ENCODE measurements around the gene SEC23A. TPM values are rescaled to one million over a fixed set of nuclear protein-coding genes. Genes with fewer than 3 reads are reported as not detected.

Gene SEC23A
- total RNA-seq, 1 experiment from 2014 or later, result 25.6 TPM

GRCh38 chr14:38991299-38991698, 111.7 kb downstream of the SEC23A start:
- DNase-seq (ENCODE audit: low spot score), result no peak

DNA sequence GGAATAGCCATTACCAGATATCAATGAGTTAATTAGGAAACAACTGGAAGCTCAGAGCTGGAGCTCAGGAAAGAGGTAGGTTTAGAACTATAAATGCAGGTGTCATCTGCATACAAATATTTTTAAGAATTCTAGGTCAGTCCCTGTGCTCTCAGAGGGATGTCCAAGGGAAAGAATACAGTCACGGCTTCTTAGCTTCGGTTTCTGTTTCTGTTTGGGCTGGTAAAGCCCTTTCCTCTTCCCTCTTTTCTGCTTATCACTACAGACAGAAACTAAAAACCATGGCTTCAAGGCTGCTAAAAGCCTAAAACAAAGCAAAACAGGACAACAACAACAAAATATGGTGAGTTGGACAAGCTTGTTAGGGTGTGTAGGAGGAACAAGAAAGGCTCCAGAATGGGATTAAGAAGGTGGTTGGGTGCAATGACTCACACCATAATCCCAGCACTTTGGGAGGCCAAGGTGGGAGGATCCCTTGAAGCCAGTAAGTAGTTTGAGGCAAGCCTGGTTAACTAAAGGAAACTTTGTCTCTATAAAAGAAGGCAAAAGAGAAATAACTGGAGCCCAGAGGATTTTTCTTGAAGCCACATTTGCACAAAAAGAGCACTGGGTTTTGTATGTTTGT, 113.0 kb downstream of the SEC23A start:
- no peak for DNase-seq (ENCODE audit: low spot score)

DNA sequence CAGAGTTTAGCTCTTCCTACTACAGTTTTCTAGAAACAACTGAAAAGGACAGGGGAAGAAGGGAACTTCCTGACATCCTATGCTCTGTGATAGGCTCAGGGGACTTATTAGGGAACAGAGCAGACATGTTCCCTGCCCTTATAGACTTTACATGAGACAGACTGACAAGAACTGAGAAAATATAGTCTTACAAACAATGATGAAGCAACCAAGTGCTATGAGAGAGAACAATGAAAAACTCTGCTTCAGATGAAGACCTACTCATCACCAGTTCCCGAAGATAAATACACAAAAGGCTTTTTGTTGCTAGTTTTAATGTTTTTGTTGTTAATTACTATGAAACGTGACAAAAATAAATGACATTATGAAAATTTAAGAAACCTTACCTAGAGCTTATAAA, 115.3 kb downstream of the SEC23A start:
- DNase-seq (ENCODE audit: low spot score), result no peak

GRCh38 chr14:38982837-38983236, 120.2 kb downstream of the SEC23A start:
- DNase-seq (ENCODE audit: low spot score), result no peak

GRCh38 chr14:38982278-38982677, 120.8 kb downstream of the SEC23A start:
- no peak for DNase-seq (ENCODE audit: low spot score)

Small RNA genes lying within 50 kb of the gene (small RNA-seq; reads per million reads assigned to genes)
- gene AL109628.1, result not detected
- not detected for gene RF00019

Other genes starting within 250 kb of the SEC23A start
- 10.3 and 15.7 TPM in 2 replicates for gene GEMIN2, start 11.1 kb upstream of the SEC23A start, total RNA-seq (2014; rRNA removed; shearing (Covaris generic))
- 5.7 and 7.2 TPM in 2 replicates for gene TRAPPC6B, start 67.1 kb upstream of the SEC23A start, total RNA-seq (2014; rRNA removed; shearing (Covaris generic))
- 20.5 and 26.6 TPM in 2 replicates for gene PNN, start 72.0 kb upstream of the SEC23A start, total RNA-seq (2014; rRNA removed; shearing (Covaris generic))
- 6.2 and 8.0 TPM in 2 replicates for gene MIA2, start 130.7 kb upstream of the SEC23A start, total RNA-seq (2014; rRNA removed; shearing (Covaris generic))